Body of pancreas (tissue), 4 donors: ENCODE results near the gene ADAMTSL2. TPM values are rescaled to one million over a fixed set of nuclear protein-coding genes. Genes with fewer than 3 reads are reported as not detected.

ENCODE experiments used
- ATAC-seq: fragments of 150-250 bp; one replicate; pipeline ENCODE4 v1.9.1; 2016
- DNase-seq, 4 donors: peaks; one replicate each; pipeline ENCODE4 v3.0.0-alpha.2; 2019
- H3K27ac ChIP-seq, 4 donors: fragments of 200-600 bp; sonication (generic); 1 replicate in 3 of 4; 2 replicates in 1 of 4; pipeline versions ENCODE4 v1.5.1 to v1.6.1; 2016 to 2019; ENCODE audit warnings: mild to moderate bottlenecking in 1 of 4, mixed read lengths in 1 of 4, moderate library complexity in 1 of 4
- H3K27me3 ChIP-seq, 2 donors: fragments of 200-600 bp; sonication (generic); one replicate each; pipeline ENCODE4 v1.6.0; 2016; ENCODE audit warnings: mild to moderate bottlenecking in 1 of 2
- H3K36me3 ChIP-seq, 2 donors: fragments of 200-600 bp; sonication (generic); replicated peaks in 1 of 2; 2 replicates each; pipeline ENCODE4 v1.5.1; 2016; ENCODE audit warnings: low read depth in 2 of 2; ENCODE audit not compliant: insufficient read depth in 1 of 2
- H3K4me1 ChIP-seq: fragments of 200-600 bp; sonication (generic); one replicate; pipeline ENCODE4 v1.6.0; 2016
- H3K4me3 ChIP-seq, 2 donors: fragments of 200-600 bp; sonication (generic); 1 replicate in 1 of 2; 2 replicates in 1 of 2; pipeline ENCODE4 v1.5.1; 2016 to 2019
- H3K9me3 ChIP-seq, 3 donors: fragments of 200-600 bp; sonication (generic); 1 replicate in 2 of 3; 2 replicates in 1 of 3; pipeline ENCODE4 v1.5.1; 2016
- CTCF ChIP-seq, 7 experiments: fragments of 450-650 bp in 4 of 7; fragments of 200-600 bp in 3 of 7; sonication (generic) in 3 of 7; IDR thresholded peaks; one replicate each; pipeline ENCODE4 v1.5.1; 2016 to 2019; ENCODE audit warnings: antibody characterized with exemption in 7 of 7
- POLR2A ChIP-seq, 3 donors: fragments of 450-650 bp; IDR thresholded peaks; one replicate each; pipeline ENCODE4 v1.6.1; 2016; ENCODE audit warnings: antibody characterized with exemption in 3 of 3, mild to moderate bottlenecking in 2 of 3
- WGBS, 2 donors: methylation state at CpG; one replicate each; pipeline ENCODE4 v1.1.5; 2017; 5-methylcytosine and 5-hydroxymethylcytosine counted together
- intact Hi-C: fragments of 100-400 bp; cut with DNase I; formaldehyde crosslinking; loops from one replicate; pipeline ENCODE4 v1.15.1; 2023
- total RNA-seq, 2 donors: library from RNA; depleted of rRNA; stranded (reverse); fragments of >200 nt; gene quantifications; one replicate each; pipeline ENCODE4 v1.1.0, GENCODE V29; 2016

The ADAMTSL2 gene
- total RNA-seq, 2 donors from 2014 or later = 4.2 to 21.8 TPM

- 55 to 58% methylated on average over 11 of the region's 11 CpGs for WGBS, 2 donors
- H3K9me3 ChIP-seq = peaks cover 0 to 5% (median 0%) of the 10 kb centered on the region in 3 donors
- H3K4me3 ChIP-seq = no peak overlapping the region
- no peak for ATAC-seq
- no peak for TF ChIP-seq CTCF (IDR thresholded peaks at IDR 0.05)
- no peak for TF ChIP-seq POLR2A (IDR thresholded peaks at IDR 0.05)
- intact Hi-C loops = no loop called here
- no peaks in the 10 kb centered on the region for H3K4me1 ChIP-seq
- no peak for DNase-seq
- H3K36me3 ChIP-seq = no peaks in the 10 kb centered on the region
- H3K27ac ChIP-seq = no peak overlapping the region
- no peaks in the 10 kb centered on the region for H3K27me3 ChIP-seq
Observed at GRCh38 chr9:133621725-133622267, 87.3 kb downstream of the ADAMTSL2 start.

GRCh38 chr9:133622555-133622954 lies 88.1 kb downstream of the ADAMTSL2 start:
- Histone ChIP-seq H3K4me1 (no peaks in the 10 kb centered on the region), H3K27ac (no peak overlapping the region), H3K36me3 (no peaks in the 10 kb centered on the region), H3K4me3 (no peak overlapping the region), H3K27me3 (no peaks in the 10 kb centered on the region), H3K9me3 (peaks cover 0 to 5% (median 0%) of the 10 kb centered on the region in 3 donors)
- TF ChIP-seq CTCF (IDR thresholded peaks at IDR 0.05) (no peak), POLR2A (IDR thresholded peaks at IDR 0.05) (no peak)
- DNase-seq (no peak), ATAC-seq (no peak)
- intact Hi-C loops = no loop called here
- 52 to 62% methylated on average over 4 to 5 of the region's 5 CpGs for WGBS, 2 donors

Other genes with a start within 250 kb of the ADAMTSL2 start
- gene SURF6, start 198.5 kb upstream of the ADAMTSL2 start, total RNA-seq = 10 to 100 TPM; 20.8 to 37.9 TPM
- gene MED22, start 186.6 kb upstream of the ADAMTSL2 start, total RNA-seq = 10 to 100 TPM; 15.8 to 16.3 TPM
- gene RPL7A, start 186.5 kb upstream of the ADAMTSL2 start, total RNA-seq = 1,000 to 10,000 TPM; 1,478 to 1,480 TPM
- gene SURF1, start 178.2 kb upstream of the ADAMTSL2 start, total RNA-seq = 10 to 100 TPM; 31.0 to 43.1 TPM
- 10 to 100 TPM; 20.0 to 27.0 TPM for gene SURF2, start 178.2 kb upstream of the ADAMTSL2 start, total RNA-seq
- gene SURF4, start 158.6 kb upstream of the ADAMTSL2 start, total RNA-seq = 100 to 1,000 TPM in 1 of 2 donors, 10 to 100 TPM in 1; 93.9 to 109 TPM
- gene STKLD1, start 158.3 kb upstream of the ADAMTSL2 start, total RNA-seq = not detected
- gene REXO4, start 116.7 kb upstream of the ADAMTSL2 start, total RNA-seq = 10 to 100 TPM; 15.6 to 21.8 TPM
- gene ADAMTS13, start 112.3 kb upstream of the ADAMTSL2 start, total RNA-seq = 1 to 10 TPM; 2.3 to 5.6 TPM
- 10 to 100 TPM; 19.2 to 25.4 TPM for gene CACFD1, start 74.7 kb upstream of the ADAMTSL2 start, total RNA-seq
- gene SLC2A6, start 55.6 kb upstream of the ADAMTSL2 start, total RNA-seq = 1 to 10 TPM; 2.6 to 3.0 TPM
- gene MYMK, start 9.7 kb upstream of the ADAMTSL2 start, total RNA-seq = not detected
- under 1 TPM in 1 of 2 donors, not detected in 1; 0.78 TPM for gene FAM163B, start 74.7 kb downstream of the ADAMTSL2 start, total RNA-seq
- gene DBH, start 101.7 kb downstream of the ADAMTSL2 start, total RNA-seq = not detected
- gene SARDH, start 203.6 kb downstream of the ADAMTSL2 start, total RNA-seq = 10 to 100 TPM; 20.2 to 61.0 TPM